Endothelial cell of umbilical vein (primary cell): ENCODE data around the gene SV2C. TPM values are rescaled to one million over a fixed set of nuclear protein-coding genes. Genes with fewer than 3 reads are reported as not detected.

Source experiments
- BruUV-seq: library from RNA; stranded (reverse); fragments of 400-500 nt; replicated peaks from 2 replicates; lab custom pipeline; 2021; lab: Mats Ljungman, UMichigan
- CTCF ChIA-PET: fragments of 300-600, 350-600 bp; sonication (Branson Sonifier 250); formaldehyde crosslinking; loops from one replicate; lab custom pipeline; 2021; ENCODE audit warnings: antibody characterized with exemption, inconsistent platforms; lab: Charles Lee
- POLR2A ChIA-PET: fragments of 300-600, 350-600 bp; sonication (Branson Sonifier 250); formaldehyde crosslinking; loops from one replicate; lab custom pipeline; 2021; ENCODE audit warnings: antibody characterized with exemption, inconsistent platforms; lab: Charles Lee
- DNase-seq: peaks from one replicate; pipeline ENCODE4 v3.0.0-alpha.2; 2011; ENCODE audit warnings: low read depth, low spot score
- FAIRE-seq: peaks from 2 replicates; lab custom pipeline; 2011; peaks lifted over from hg19 to GRCh38; lab: Jason Lieb, UNC
- H2AFZ ChIP-seq: 2 replicates; pipeline ENCODE4 v1.6.0; 2012; ENCODE audit warnings: low read depth, low read length, control low read depth, inconsistent platforms
- H3K27ac ChIP-seq: 2 replicates; pipeline ENCODE4 v1.5.1; 2011; ENCODE audit warnings: low read depth, mild to moderate bottlenecking, control low read depth, low read length, moderate library complexity; ENCODE audit not compliant: insufficient read depth
- H3K27me3 ChIP-seq, 2 experiments: 2 replicates each; pipeline versions ENCODE4 v1.6.0 to v1.6.1; 2011; ENCODE audit warnings: low read length in 2 of 2, mixed read lengths in 1 of 2; ENCODE audit not compliant: control insufficient read depth in 2 of 2, insufficient read depth in 2 of 2
- H3K36me3 ChIP-seq, 2 experiments: 2 replicates in 1 of 2; 3 replicates in 1 of 2; pipeline ENCODE4 v1.5.1; 2011; ENCODE audit warnings: low read length in 2 of 2, mild to moderate bottlenecking in 1 of 2, moderate library complexity in 1 of 2; ENCODE audit not compliant: control insufficient read depth in 2 of 2, insufficient read depth in 2 of 2; ENCODE audit errors: extremely low read depth in 1 of 2
- H3K4me1 ChIP-seq: 3 replicates; pipeline ENCODE4 v1.5.1; 2011; ENCODE audit warnings: mild to moderate bottlenecking, low read length; ENCODE audit not compliant: control insufficient read depth, insufficient read depth; ENCODE audit errors: extremely low read depth
- H3K4me2 ChIP-seq: 2 replicates; pipeline ENCODE4 v1.6.1; 2011; ENCODE audit warnings: low read length, control low read depth, mixed read lengths; ENCODE audit not compliant: insufficient read depth
- H3K4me3 ChIP-seq, 3 experiments: fragments of 200-600 bp in 1 of 3; sonication (generic), shearing (Covaris generic) in 1 of 3; replicated peaks in 1 of 3; 2 replicates each; pipeline ENCODE4 v1.5.1; 2011 to 2016; ENCODE audit warnings: control low read depth in 3 of 3, low read length in 3 of 3, mild to moderate bottlenecking in 2 of 3, inconsistent platforms in 1 of 3, low read depth in 1 of 3, moderate library complexity in 1 of 3; ENCODE audit not compliant: insufficient read depth in 1 of 3
- H3K79me2 ChIP-seq: 2 replicates; pipeline ENCODE4 v1.6.0; 2012; ENCODE audit warnings: low read length, inconsistent platforms; ENCODE audit not compliant: control insufficient read depth, insufficient read depth
- H3K9ac ChIP-seq: replicated peaks from 2 replicates; pipeline ENCODE3; 2011; ENCODE audit warnings: low read length, control low read depth; ENCODE audit not compliant: insufficient read depth; ENCODE audit errors: extremely low read depth
- H3K9me1 ChIP-seq: replicated peaks from 3 replicates; pipeline ENCODE4 v1.6.0; 2011; ENCODE audit warnings: mild to moderate bottlenecking, low read length; ENCODE audit not compliant: control insufficient read depth, insufficient read depth; ENCODE audit errors: extremely low read depth
- H3K9me3 ChIP-seq: replicated peaks from 2 replicates; pipeline ENCODE4 v1.5.1; 2012; ENCODE audit warnings: low read length, inconsistent platforms; ENCODE audit not compliant: control insufficient read depth, insufficient read depth
- H4K20me1 ChIP-seq: replicated peaks from 2 replicates; pipeline ENCODE3; 2011; ENCODE audit warnings: mild to moderate bottlenecking, low read length; ENCODE audit not compliant: control insufficient read depth, insufficient read depth; ENCODE audit errors: extremely low read depth
- CTCF ChIP-seq, 2 donors: IDR thresholded peaks; 1 replicate in 1 of 2; 2 replicates in 1 of 2; pipeline ENCODE4 v1.5.1; 2011; ENCODE audit warnings: low read length in 2 of 2, mild to moderate bottlenecking in 2 of 2, moderate library complexity in 2 of 2, control low read depth in 1 of 2, inconsistent platforms in 1 of 2, low read depth in 1 of 2; ENCODE audit not compliant: insufficient read depth in 1 of 2; ENCODE audit errors: extremely low read depth in 1 of 2
- EZH2 ChIP-seq: IDR thresholded peaks from 2 replicates; pipeline ENCODE4 v1.6.1; 2012; ENCODE audit warnings: borderline replicate concordance, low read depth, mild to moderate bottlenecking, moderate library complexity, low read length, inconsistent platforms; ENCODE audit not compliant: severe bottlenecking
- FOS ChIP-seq: IDR thresholded peaks from 2 replicates; pipeline ENCODE4 v1.6.1; 2011; ENCODE audit warnings: mild to moderate bottlenecking, low read length, moderate library complexity, borderline replicate concordance; ENCODE audit not compliant: insufficient read depth
- GATA2 ChIP-seq: IDR thresholded peaks from 2 replicates; pipeline ENCODE4 v1.7.0; 2011; ENCODE audit warnings: low read depth, mild to moderate bottlenecking, moderate library complexity, mixed read lengths, low read length; ENCODE audit not compliant: insufficient read length, insufficient read depth
- JUN ChIP-seq: IDR thresholded peaks from 2 replicates; pipeline ENCODE4 v1.6.1; 2011; ENCODE audit warnings: borderline replicate concordance, low read depth; ENCODE audit not compliant: insufficient read length, insufficient read depth
- MAX ChIP-seq: IDR thresholded peaks from 2 replicates; pipeline ENCODE4 v1.6.1; 2011; ENCODE audit not compliant: insufficient read depth, insufficient read length
- MYC ChIP-seq: IDR thresholded peaks from one replicate; pipeline ENCODE4 v1.6.1; 2011; ENCODE audit warnings: mild to moderate bottlenecking, low read depth, low read length
- POLR2A ChIP-seq: IDR thresholded peaks from 2 replicates; pipeline ENCODE4 v1.6.1; 2012; ENCODE audit warnings: low read depth, mild to moderate bottlenecking, control low read depth, low read length
- POLR2AphosphoS5 ChIP-seq: IDR thresholded peaks from 2 replicates; pipeline ENCODE4 v1.6.1; 2012; ENCODE audit warnings: low read depth, mild to moderate bottlenecking, control low read depth, low read length, moderate library complexity; ENCODE audit not compliant: insufficient read depth
- dilution Hi-C: fragments of 300-500 bp; cut with MboI; formaldehyde crosslinking; loops from one replicate; pipeline ENCODE4 v1.15.0; 2019; ENCODE audit warnings: low sequenced_read_pairs; ENCODE audit not compliant: extremely low pct_ligation_motif_present
- intact Hi-C: fragments of 100-400 bp; cut with micrococcal nuclease; formaldehyde crosslinking; loops from one replicate; pipeline ENCODE4 v1.10.0; 2022
- polyA plus RNA-seq, 4 experiments: library from polyadenylated mRNA; depleted of rRNA in 3 of 4; stranded (reverse) in 3 of 4; unstranded in 1 of 4; fragments of >200 nt; gene quantifications; 2 replicates each; pipeline versions ENCODE4 v1.2.1 to v1.2.3, GENCODE V29; 2011 to 2012; ENCODE audit warnings: missing spikeins in 1 of 4
- total RNA-seq: library from RNA; stranded (reverse); gene quantifications from 2 replicates; pipeline ENCODE4 v1.2.3, GENCODE V29; 2021

Gene SV2C
- total and polyA plus RNA-seq, 2 donors (not counting 3 experiments of a cell fraction or from before 2014, with no cell fraction given): not detected

- Histone ChIP-seq H3K4me1 (no peaks in the 10 kb centered on the region), H3K79me2 (no peaks in the 10 kb centered on the region), H3K27ac (no peak overlapping the region), H3K9ac (no peak overlapping the region), H4K20me1 (no peaks in the 10 kb centered on the region), H3K4me2 (no peak overlapping the region), H3K36me3 (no peaks in the 10 kb centered on the region), H3K4me3 (no peak overlapping the region), H2AFZ (no peak overlapping the region), H3K9me3 (no peaks in the 10 kb centered on the region), H3K9me1 (no peaks in the 10 kb centered on the region), H3K27me3 (peaks cover 0 to 2% of the 10 kb centered on the region in 2 experiments)
- FAIRE-seq (no peak), DNase-seq (no peak)
- CTCF ChIA-PET: interaction anchor here (1.0 to 2.7 kb wide), 2 partner anchors 10 to 92 kb away, joined by 3 to 12 read pairs; no protein-coding TSS in a partner anchor
- dilution Hi-C loops (no loop called here), intact Hi-C loops (no loop called here)
- TF ChIP-seq POLR2A (no peak), GATA2 (no peak), MAX (no peak), FOS (no peak), CTCF (IDR thresholded peaks at IDR 0.05; ENCODE audit: extremely low read depth in 1 of 2, insufficient read depth in 1 of 2, low read depth in 1 of 2, low read length in 2 of 2) (no peak), POLR2AphosphoS5 (no peak), JUN (no peak), EZH2 (no peak), MYC (no peak)
- POLR2A ChIA-PET: no interaction called here
- no TSS peak for BruUV-seq
Measured at GRCh38 chr5:76310208-76310607, 227.0 kb downstream of the SV2C start.
